ENCODE results near the gene YBEY.
"Not testable (repeated sequence)": the region's sequence is repeated elsewhere in the genome, so short reads cannot be mapped to it uniquely, and the experiment has no call there.

Gene YBEY

DNA sequence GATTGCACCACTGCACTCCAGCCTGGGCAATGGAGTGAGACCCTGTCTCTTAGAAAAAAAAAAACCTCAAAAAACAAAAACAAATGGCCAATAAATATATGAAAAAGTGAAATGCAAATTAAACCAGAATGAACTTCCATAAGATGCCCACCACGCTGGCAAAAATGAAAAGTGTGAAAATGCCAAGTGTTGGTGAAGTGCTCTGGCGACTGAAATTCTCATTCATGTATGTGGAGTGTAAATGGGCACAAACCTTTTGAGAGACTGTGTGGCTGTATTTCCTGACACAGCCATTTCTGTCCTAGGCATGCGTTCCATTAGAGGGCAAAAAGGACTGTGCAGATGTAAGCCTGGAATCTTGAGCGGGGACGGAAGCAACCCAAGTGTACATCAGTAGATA lies 18.3 kb downstream of the YBEY start:
- DNase-seq (ENCODE audit: low read depth in 2 of 2): no peak

DNA sequence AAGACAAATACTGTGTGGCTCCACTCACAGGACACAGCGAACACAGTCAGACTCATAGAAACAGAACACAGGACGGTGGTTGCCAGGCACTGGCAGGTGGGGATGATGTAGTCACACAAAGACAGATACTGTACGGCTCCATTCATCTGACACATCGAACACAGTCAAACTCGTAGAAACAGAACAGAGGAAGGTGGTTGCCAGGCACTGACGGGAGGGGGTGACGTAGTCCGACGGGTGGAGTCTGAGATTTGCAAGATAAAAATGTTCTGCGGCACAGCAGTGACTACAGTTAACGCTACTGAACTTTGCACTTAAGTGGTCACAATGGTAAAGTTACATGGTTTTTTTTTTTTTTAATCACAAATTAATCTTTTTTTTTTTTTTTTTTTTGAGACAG lies 18.8 kb downstream of the YBEY start:
- DNase-seq (ENCODE audit: low read depth in 2 of 2): no peak

DNA sequence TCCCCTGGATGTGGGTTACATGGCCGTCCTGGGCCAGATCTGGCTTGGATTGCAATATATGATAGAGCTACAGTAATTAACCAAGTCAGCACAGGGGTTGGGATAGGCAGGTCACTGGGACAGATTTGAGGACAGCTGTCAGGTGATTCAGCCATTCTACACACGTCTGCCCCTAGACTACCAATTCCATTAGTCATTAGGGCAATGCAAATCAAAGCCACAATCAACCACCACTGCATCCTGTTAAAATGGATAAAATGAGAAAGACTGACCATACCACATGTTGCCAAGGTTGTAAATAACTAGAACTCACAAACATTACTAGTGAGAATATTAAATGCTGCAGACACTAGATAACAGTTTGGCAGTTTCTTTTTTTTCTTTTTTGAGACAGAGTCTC lies 21.5 kb downstream of the YBEY start:
- no peak for DNase-seq (ENCODE audit: low read depth in 2 of 2)

DNA sequence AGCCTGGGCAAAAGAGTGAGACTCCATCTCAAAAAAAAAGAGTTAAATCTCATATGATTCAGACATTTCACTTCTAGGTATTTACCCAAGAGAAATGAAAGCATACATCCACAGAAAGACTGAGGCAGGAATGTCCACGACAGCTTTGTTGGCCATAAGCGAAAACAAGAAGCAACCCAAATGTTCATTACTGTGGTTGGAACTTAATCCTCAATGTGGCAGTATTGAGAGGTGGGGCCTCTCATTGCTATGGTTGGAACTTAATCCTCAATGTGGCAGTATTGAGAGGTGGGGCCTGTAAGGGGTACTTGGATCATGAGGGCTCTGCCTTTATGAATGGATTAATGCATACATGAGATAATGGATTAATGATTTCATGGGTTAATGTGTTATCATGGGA lies 22.3 kb downstream of the YBEY start:
- DNase-seq (ENCODE audit: low read depth in 2 of 2): no peak

DNA sequence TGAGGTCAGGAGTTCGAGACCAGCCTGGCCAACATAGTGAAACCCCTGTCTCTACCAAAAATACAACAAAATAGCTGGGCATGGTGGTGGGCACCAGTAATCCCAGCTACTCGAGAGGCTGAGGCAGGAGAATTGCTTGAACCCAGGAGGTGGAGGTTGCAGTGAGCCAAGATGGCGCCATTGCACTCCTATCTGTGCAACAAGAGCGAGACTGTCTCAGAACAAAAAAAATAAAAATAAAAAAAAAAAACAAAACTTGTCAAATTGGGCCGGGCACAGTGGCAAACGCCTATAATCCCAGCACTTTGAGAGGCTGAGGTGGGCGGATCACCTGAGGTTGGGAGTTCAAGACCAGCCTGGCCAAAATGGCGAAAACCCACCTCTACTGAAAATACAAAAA lies 24.1 kb downstream of the YBEY start:
- not testable (repeated sequence) for DNase-seq (ENCODE audit: low read depth in 2 of 2)

GRCh38 chr21:46311568-46311967 lies 25.4 kb downstream of the YBEY start:
- no peak for DNase-seq (ENCODE audit: low read depth in 2 of 2)

- DNase-seq (ENCODE audit: low read depth in 2 of 2): no peak
Observed at GRCh38 chr21:46312949-46313348, 26.8 kb downstream of the YBEY start.

GRCh38 chr21:46314441-46315020 lies 28.4 kb downstream of the YBEY start:
- DNase-seq (ENCODE audit: low read depth in 2 of 2): no peak

DNA sequence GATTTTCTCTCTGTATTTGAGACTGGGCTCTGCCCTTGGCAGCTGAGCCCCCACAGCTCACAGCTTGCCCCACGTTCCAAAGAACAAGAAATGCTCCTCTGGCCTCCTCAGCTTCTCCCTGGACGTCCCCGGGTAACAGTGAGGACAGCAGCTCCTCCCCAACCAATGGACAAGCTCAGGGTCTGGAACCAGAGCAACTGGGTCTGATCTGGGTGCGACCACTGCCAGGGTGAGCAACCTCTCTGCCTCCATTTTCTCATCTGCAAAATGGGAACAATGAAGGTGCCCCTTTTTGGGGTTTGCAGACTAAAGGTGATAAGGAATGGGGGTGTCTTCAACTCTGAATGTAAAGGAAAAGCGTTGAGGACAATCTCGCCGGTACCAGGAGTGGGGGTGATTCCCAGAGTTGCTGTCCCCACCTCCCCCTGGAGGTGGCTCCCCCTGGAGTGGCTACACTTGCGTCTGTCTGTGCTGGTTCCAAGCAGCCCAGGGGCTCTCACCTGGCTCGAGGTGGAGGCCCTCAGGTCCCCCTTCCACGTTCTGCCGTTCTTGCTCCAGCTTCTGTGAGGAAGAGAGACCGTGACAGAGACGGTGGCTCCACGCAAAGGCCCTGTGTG lies 30.7 kb downstream of the YBEY start:
- no peak for DNase-seq (ENCODE audit: low read depth in 2 of 2)

- DNase-seq (ENCODE audit: low read depth in 2 of 2): no peak
Observed at GRCh38 chr21:46317710-46318463, 31.7 kb downstream of the YBEY start.

GRCh38 chr21:46318464-46318845 lies 32.3 kb downstream of the YBEY start:
- DNase-seq (ENCODE audit: low read depth in 2 of 2): no peak

GRCh38 chr21:46319186-46319585 lies 33.0 kb downstream of the YBEY start:
- DNase-seq (ENCODE audit: low read depth in 2 of 2): no peak

DNA sequence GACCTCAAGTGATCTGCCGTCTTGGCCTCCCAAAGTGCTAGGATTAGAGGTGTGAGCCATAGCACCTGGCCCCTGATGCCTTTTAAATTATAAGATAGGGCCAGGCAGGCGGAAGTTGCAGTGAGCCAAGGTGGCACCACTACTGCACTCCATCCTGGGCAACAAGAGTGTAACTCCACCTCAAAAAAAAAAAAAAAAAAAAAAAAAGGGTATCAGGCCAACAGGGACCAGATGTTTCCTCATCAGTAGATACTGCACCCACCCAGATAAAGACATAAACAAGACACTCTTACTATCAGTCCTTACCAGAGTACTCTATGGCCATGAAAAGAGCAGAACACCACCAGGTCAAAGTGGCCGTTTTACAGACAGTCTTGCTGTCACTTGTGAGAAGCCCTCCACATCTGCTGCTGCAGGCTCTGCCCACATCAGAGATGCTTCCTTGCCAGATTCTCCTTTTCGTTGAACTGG lies 34.2 kb downstream of the YBEY start:
- no peak for DNase-seq (ENCODE audit: low read depth in 2 of 2)

DNA sequence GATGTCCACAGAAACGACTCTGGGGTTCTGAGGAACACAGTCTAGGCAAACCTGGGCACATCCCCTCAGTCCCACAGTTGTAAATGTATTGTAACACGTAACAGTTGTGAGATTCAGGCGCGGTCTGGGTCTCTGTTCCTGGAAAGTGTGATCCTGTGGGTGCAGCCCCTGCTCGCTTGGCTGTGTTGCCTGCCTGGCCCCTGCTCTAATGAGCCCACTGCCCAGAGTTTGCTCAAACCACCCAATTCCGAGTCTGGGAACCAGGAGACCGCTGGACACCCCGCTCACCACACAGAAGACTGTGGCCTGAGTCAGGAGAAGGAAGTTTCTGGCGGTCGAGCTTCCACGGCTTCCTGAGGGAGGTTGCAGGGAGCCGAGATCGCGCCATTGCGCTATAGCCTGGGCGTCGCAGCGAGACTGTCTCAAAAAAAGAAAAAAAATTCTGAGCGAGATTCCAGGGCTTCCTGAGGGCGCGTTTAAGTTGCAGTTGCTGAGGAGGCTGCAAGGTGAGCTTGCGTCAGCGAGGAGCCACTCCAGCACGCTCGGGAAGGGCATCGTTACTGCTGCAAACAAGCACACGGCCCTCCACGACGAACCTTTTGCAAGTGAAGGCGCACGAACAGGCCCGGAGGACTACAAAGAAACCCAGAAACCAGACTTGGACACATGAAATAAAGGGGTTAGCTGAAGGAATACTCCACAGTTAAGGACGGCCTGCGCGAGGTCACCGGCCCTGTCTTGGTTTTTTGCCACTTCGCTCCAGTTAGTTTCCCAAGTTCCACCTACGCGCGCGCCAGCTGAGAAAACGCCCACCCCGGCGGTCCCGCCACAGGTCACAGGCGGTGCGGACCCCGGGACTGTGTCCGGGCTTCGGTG lies 36.4 kb downstream of the YBEY start:
- DNase-seq (ENCODE audit: low read depth in 2 of 2): no peak

GRCh38 chr21:46323227-46323709 lies 37.1 kb downstream of the YBEY start:
- DNase-seq (ENCODE audit: low read depth in 2 of 2): no peak

- peak; percentile 93 to 97 for DNase-seq (ENCODE audit: low read depth in 2 of 2)
Observed at GRCh38 chr21:46323710-46324389, 37.7 kb downstream of the YBEY start, which contains the start of the genes C21orf58 and PCNT. TSS of gene C21orf58 (minus strand) at chr21:46323870. CDS start at chr21:46322738, 1,132 bp downstream. TSS of gene PCNT (plus strand) at chr21:46324156. CDS start at chr21:46324229, 73 bp downstream.

GRCh38 chr21:46324390-46325072 lies 38.4 kb downstream of the YBEY start:
- peak; percentile 72 to 77 for DNase-seq (ENCODE audit: low read depth in 2 of 2)

- peak in 1 of 2 donors; percentile 13 for DNase-seq (ENCODE audit: low read depth in 2 of 2)
Observed at GRCh38 chr21:46325073-46325912, 39.2 kb downstream of the YBEY start.

GRCh38 chr21:46326110-46326703 lies 40.1 kb downstream of the YBEY start:
- DNase-seq (ENCODE audit: low read depth in 2 of 2): no peak

All from stimulated activated CD8-positive, alpha-beta memory T cell treated with anti-CD3 and anti-CD28 coated beads, Interleukin-15, amount 100 ng/mL, for 4 hours (primary cell).